ENCODE measurements around the gene PLD1. TPM values are rescaled to one million over a fixed set of nuclear protein-coding genes. Genes with fewer than 3 reads are reported as not detected.

Gene PLD1
- total RNA-seq, 1 donor from 2014 or later, result 0.21 TPM

DNA sequence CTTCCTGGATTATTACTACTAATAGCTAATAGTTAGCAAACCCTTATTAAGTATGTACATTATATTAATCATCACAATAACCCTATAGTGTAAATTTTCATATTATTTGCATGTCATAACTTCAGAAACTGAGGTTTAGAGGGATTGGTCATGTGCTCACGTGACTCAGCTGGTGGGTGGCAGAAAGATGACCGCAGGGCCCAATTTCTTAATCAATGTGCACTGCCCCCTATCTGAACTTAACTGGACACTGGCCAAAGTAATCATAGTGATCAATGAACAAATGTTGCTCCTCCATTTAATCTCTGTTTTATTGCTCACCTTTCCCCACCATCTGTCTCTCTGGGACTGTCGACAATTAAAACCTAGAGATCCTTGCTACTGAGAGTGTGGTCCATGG lies 52.2 kb downstream of the PLD1 start:
- Histone ChIP-seq H3K4me2 (no peak overlapping the region), H3K9ac (no peak overlapping the region), H3K9me3 (ENCODE audit: low read depth) (no peaks in the 10 kb centered on the region), H3F3A (ENCODE audit: low read depth) (no peaks in the 10 kb centered on the region), H3K27ac (no peak overlapping the region), H3K27me3 (no peaks in the 10 kb centered on the region), H2AFZ (replicated peaks) (no peak overlapping the region), H3K79me2 (ENCODE audit: low read depth) (no peaks in the 10 kb centered on the region), H3K4me1 (peaks cover 7% of the 10 kb centered on the region), H3K4me3 (no peak overlapping the region), H3K36me3 (no peaks in the 10 kb centered on the region), H4K20me1 (ENCODE audit: low read depth) (no peaks in the 10 kb centered on the region)
- Mint-ChIP-seq H3K4me1 (peaks cover 10% of the 10 kb centered on the region), H3K27ac (peak overlapping the region; percentile 20), H3K27me3 (ENCODE audit: insufficient read depth, low read depth) (peaks cover 2% of the 10 kb centered on the region), H3K36me3 (no peaks in the 10 kb centered on the region), H3K4me3 (no peak overlapping the region), H3K9me3 (no peaks in the 10 kb centered on the region)
- no peak for DNase-seq (ENCODE audit: low spot score)
- TF ChIP-seq EZH2 (IDR thresholded peaks at IDR 0.05), result no peak
- TF ChIP-seq, protein P1, sequence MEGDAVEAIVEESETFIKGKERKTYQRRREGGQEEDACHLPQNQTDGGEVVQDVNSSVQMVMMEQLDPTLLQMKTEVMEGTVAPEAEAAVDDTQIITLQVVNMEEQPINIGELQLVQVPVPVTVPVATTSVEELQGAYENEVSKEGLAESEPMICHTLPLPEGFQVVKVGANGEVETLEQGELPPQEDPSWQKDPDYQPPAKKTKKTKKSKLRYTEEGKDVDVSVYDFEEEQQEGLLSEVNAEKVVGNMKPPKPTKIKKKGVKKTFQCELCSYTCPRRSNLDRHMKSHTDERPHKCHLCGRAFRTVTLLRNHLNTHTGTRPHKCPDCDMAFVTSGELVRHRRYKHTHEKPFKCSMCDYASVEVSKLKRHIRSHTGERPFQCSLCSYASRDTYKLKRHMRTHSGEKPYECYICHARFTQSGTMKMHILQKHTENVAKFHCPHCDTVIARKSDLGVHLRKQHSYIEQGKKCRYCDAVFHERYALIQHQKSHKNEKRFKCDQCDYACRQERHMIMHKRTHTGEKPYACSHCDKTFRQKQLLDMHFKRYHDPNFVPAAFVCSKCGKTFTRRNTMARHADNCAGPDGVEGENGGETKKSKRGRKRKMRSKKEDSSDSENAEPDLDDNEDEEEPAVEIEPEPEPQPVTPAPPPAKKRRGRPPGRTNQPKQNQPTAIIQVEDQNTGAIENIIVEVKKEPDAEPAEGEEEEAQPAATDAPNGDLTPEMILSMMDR (IDR thresholded peaks at IDR 0.05), result no peak

DNA sequence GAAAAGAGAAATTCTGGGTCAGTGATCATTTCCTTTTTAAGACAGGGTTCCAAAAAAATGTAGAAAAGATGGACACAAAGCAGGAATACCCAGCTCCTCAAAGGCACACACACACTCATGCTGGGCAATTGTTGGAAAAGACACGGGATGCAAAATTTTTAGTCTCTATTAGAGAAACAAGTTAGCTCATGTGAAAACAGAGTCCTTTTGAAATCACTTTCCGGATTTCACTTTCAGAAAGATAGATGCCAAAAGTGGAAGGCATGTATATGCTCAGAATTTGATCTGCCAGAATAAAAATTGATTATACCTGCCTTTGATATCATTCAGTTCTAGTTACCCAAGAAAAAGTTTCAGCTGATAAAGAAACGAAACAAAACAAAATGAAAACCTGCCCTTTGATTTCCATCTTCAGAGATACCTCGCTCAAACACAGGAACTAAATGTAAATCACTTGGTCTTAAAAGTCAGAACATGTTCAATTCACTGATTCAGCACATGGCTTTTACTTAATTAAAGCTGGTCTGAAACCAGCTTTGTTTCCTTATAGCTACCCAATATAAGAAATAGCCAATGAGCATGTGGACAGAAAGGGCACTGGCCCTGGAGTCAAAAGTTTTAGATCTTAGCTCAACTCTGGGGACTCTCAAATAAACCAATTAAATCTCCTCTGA lies 52.8 kb downstream of the PLD1 start:
- no peaks in the 10 kb centered on the region for H3F3A ChIP-seq (ENCODE audit: low read depth)
- no peaks in the 10 kb centered on the region for H3K36me3 ChIP-seq
- H3K79me2 ChIP-seq (ENCODE audit: low read depth), result no peaks in the 10 kb centered on the region
- no peak for DNase-seq (ENCODE audit: low spot score)
- Mint-ChIP-seq H3K27me3 (ENCODE audit: insufficient read depth, low read depth) (peaks cover 2% of the 10 kb centered on the region), H3K9me3 (no peaks in the 10 kb centered on the region), H3K4me1 (peaks cover 14% of the 10 kb centered on the region), H3K27ac (no peak overlapping the region), H3K36me3 (no peaks in the 10 kb centered on the region), H3K4me3 (no peak overlapping the region)
- H3K27me3 ChIP-seq, result no peaks in the 10 kb centered on the region
- H4K20me1 ChIP-seq (ENCODE audit: low read depth), result no peaks in the 10 kb centered on the region
- H2AFZ ChIP-seq (replicated peaks), result no peak overlapping the region
- TF ChIP-seq EZH2 (IDR thresholded peaks at IDR 0.05) (no peak), EZH2phosphoT487 (IDR thresholded peaks at IDR 0.05) (no peak)
- TF ChIP-seq, protein P1 (IDR thresholded peaks at IDR 0.05), result no peak
- H3K9ac ChIP-seq, result no peak overlapping the region
- peaks cover 7% of the 10 kb centered on the region for H3K4me1 ChIP-seq
- H3K27ac ChIP-seq, result no peak overlapping the region
- no peak overlapping the region for H3K4me3 ChIP-seq
- no peak overlapping the region for H3K4me2 ChIP-seq
- H3K9me3 ChIP-seq (ENCODE audit: low read depth), result no peaks in the 10 kb centered on the region

DNA sequence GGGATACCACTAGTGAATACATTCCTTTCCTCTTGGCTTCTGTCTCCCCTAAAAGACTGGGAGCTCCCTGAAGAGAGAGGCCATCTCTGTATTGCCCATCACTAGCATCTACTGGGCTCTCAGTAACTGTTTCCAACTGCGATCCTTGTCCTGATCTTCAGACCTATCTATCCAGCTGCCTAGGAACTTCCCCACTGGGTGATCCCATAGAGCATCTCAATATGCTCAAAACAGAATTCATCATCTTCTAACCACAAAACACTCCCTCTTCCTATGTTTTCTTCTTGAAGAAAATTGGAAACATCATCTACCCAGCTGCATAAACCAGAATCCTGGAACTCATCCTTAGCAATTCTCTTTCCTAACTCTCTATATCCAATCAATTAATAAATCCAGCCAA lies 54.6 kb downstream of the PLD1 start:
- DNase-seq (ENCODE audit: low spot score), result no peak
- no peak overlapping the region for H3K4me3 ChIP-seq
- no peak overlapping the region for H3K4me2 ChIP-seq
- H3F3A ChIP-seq (ENCODE audit: low read depth), result no peaks in the 10 kb centered on the region
- H4K20me1 ChIP-seq (ENCODE audit: low read depth), result no peaks in the 10 kb centered on the region
- H3K27me3 ChIP-seq, result no peaks in the 10 kb centered on the region
- no peak overlapping the region for H3K9ac ChIP-seq
- Mint-ChIP-seq H3K27me3 (ENCODE audit: insufficient read depth, low read depth) (peaks cover 2% of the 10 kb centered on the region), H3K4me3 (no peak overlapping the region), H3K9me3 (no peaks in the 10 kb centered on the region), H3K36me3 (no peaks in the 10 kb centered on the region), H3K4me1 (peaks cover 14% of the 10 kb centered on the region), H3K27ac (no peak overlapping the region)
- peaks cover 7% of the 10 kb centered on the region for H3K4me1 ChIP-seq
- H3K36me3 ChIP-seq, result no peaks in the 10 kb centered on the region
- no peak overlapping the region for H3K27ac ChIP-seq
- no peaks in the 10 kb centered on the region for H3K79me2 ChIP-seq (ENCODE audit: low read depth)
- no peak overlapping the region for H2AFZ ChIP-seq (replicated peaks)
- H3K9me3 ChIP-seq (ENCODE audit: low read depth), result no peaks in the 10 kb centered on the region
- TF ChIP-seq EZH2 (IDR thresholded peaks at IDR 0.05), result no peak
- no peak for TF ChIP-seq EZH2phosphoT487 (IDR thresholded peaks at IDR 0.05)
- TF ChIP-seq, protein P1 (IDR thresholded peaks at IDR 0.05), result no peak
